Body of pancreas (tissue), 4 donors: Measurements from ENCODE around the gene FKBP7.

Experiments
- CTCF ChIP-seq, 7 experiments: fragments of 450-650 bp in 4 of 7; fragments of 200-600 bp in 3 of 7; sonication (generic) in 3 of 7; IDR thresholded peaks; one replicate each; pipeline ENCODE4 v1.5.1; 2016 to 2019; ENCODE audit warnings: antibody characterized with exemption in 7 of 7
- POLR2A ChIP-seq, 3 donors: fragments of 450-650 bp; IDR thresholded peaks; one replicate each; pipeline ENCODE4 v1.6.1; 2016; ENCODE audit warnings: antibody characterized with exemption in 3 of 3, mild to moderate bottlenecking in 2 of 3

GRCh38 chr2:178450524-178450773 lies 28.0 kb downstream of the FKBP7 start:
- TF ChIP-seq CTCF (IDR thresholded peaks at IDR 0.05) (no peak), POLR2A (IDR thresholded peaks at IDR 0.05) (no peak)
